Keratinocyte (primary cell): ENCODE measurements around the gene CHD2.

ENCODE experiments used
- CTCF ChIP-seq, 3 experiments: IDR thresholded peaks in 1 of 3; conservative IDR thresholded peaks in 1 of 3; optimal IDR thresholded peaks in 1 of 3; 2 replicates in 2 of 3; 3 replicates in 1 of 3; pipeline versions ENCODE3 to v1.5.1; 2011; ENCODE audit warnings: low read length in 3 of 3, mild to moderate bottlenecking in 3 of 3, moderate library complexity in 2 of 3, control low read depth in 1 of 3, inconsistent platforms in 1 of 3; ENCODE audit not compliant: insufficient read depth in 2 of 3; ENCODE audit errors: extremely low read depth in 1 of 3
- EZH2 ChIP-seq: IDR thresholded peaks from one replicate; pipeline ENCODE4 v1.6.1; 2012; ENCODE audit warnings: inconsistent platforms, mild to moderate bottlenecking, low read length, moderate library complexity

- no peak for TF ChIP-seq CTCF (optimal IDR thresholded peaks at IDR 0.05 in 1 of 3, IDR thresholded peaks at IDR 0.05 in 1 of 3, conservative IDR thresholded peaks at IDR 0.05 in 1 of 3; ENCODE audit: extremely low read depth in 1 of 3, insufficient read depth in 2 of 3, low read length in 3 of 3)
- no peak for TF ChIP-seq EZH2
Observed at GRCh38 chr15:93049233-93049632, 149.1 kb downstream of the CHD2 start.
